Panc1 (cell line): ENCODE data around the gene MOK. TPM values are rescaled to one million over a fixed set of nuclear protein-coding genes. Genes with fewer than 3 reads are reported as not detected.

Source experiments
- ATAC-seq: fragments of 200-7000 bp; cut with Tn5 transposase; 2 replicates; pipeline ENCODE4 v1.9.1; 2020; ENCODE audit warnings: mild to moderate bottlenecking, moderate library complexity
- BruUV-seq: library from RNA; stranded (reverse); fragments of 400-500 nt; replicated peaks from 2 replicates; lab custom pipeline; 2021; lab: Mats Ljungman, UMichigan
- CTCF ChIA-PET: fragments of 300-600 bp; sonication (Branson Sonifier 250); formaldehyde crosslinking; loops from one replicate; lab custom pipeline; 2022; ENCODE audit warnings: antibody characterized with exemption; lab: Charles Lee
- POLR2A ChIA-PET: fragments of 300-600 bp; sonication (Branson Sonifier 250); formaldehyde crosslinking; loops from one replicate; lab custom pipeline; 2022; ENCODE audit warnings: antibody characterized with exemption; lab: Charles Lee
- DNase-seq: peaks from one replicate; pipeline ENCODE4 v3.0.0-alpha.2; 2010; ENCODE audit warnings: low read depth, low spot score
- H3K27ac ChIP-seq: 2 replicates; pipeline ENCODE4 v1.5.1; 2011; ENCODE audit warnings: mild to moderate bottlenecking, low read length, inconsistent platforms
- H3K27me3 ChIP-seq: fragments of 200-500 bp; sonication (Bioruptor generic); 2 replicates; pipeline ENCODE4 v1.6.0; 2014; ENCODE audit warnings: low read length, inconsistent platforms; ENCODE audit not compliant: control insufficient read depth, insufficient read depth
- H3K36me3 ChIP-seq: fragments of 200-500 bp; sonication (Bioruptor generic); 2 replicates; pipeline ENCODE4 v1.5.1; 2014; ENCODE audit warnings: inconsistent platforms, mild to moderate bottlenecking, low read length, moderate library complexity; ENCODE audit not compliant: control insufficient read depth, insufficient read depth
- H3K4me1 ChIP-seq: 2 replicates; pipeline ENCODE4 v1.5.1; 2011; ENCODE audit warnings: inconsistent platforms, mild to moderate bottlenecking, low read length, moderate library complexity; ENCODE audit not compliant: control insufficient read depth, insufficient read depth
- H3K4me3 ChIP-seq, 2 experiments: 2 replicates each; pipeline ENCODE4 v1.5.1; 2011 to 2012; ENCODE audit warnings: low read depth in 2 of 2, low read length in 2 of 2, mild to moderate bottlenecking in 2 of 2, inconsistent platforms in 1 of 2, moderate library complexity in 1 of 2
- H3K9me3 ChIP-seq: fragments of 200-500 bp; sonication (Bioruptor generic); 2 replicates; pipeline ENCODE4 v1.5.1; 2014; ENCODE audit warnings: low read depth, mild to moderate bottlenecking, inconsistent platforms, low read length, moderate library complexity; ENCODE audit not compliant: control insufficient read depth, insufficient read depth
- CTCF ChIP-seq: fragments of 450-650 bp; IDR thresholded peaks from 2 replicates; pipeline ENCODE4 v1.5.1; 2017; ENCODE audit warnings: mild to moderate bottlenecking
- POLR2AphosphoS5 ChIP-seq: IDR thresholded peaks from 2 replicates; pipeline ENCODE4 v1.6.1; 2012; ENCODE audit warnings: mild to moderate bottlenecking, low read depth, low read length, moderate library complexity
- SIN3A ChIP-seq: IDR thresholded peaks from 2 replicates; pipeline ENCODE4 v1.6.1; 2012; ENCODE audit warnings: low read depth, mild to moderate bottlenecking, low read length, moderate library complexity, borderline replicate concordance; ENCODE audit not compliant: insufficient read depth
- TCF7L2 ChIP-seq: IDR thresholded peaks from 2 replicates; pipeline ENCODE4 v1.6.1; 2011; ENCODE audit warnings: mild to moderate bottlenecking, low read depth, low read length, inconsistent platforms
- in situ Hi-C: cut with HindIII; loops from 2 replicates; pipeline ENCODE4 v1.10.0; 2016; ENCODE audit warnings: low sequenced_read_pairs, low pct_unique_long_range_greater_than_20kb
- intact Hi-C: fragments of 100-400 bp; cut with micrococcal nuclease; formaldehyde crosslinking; loops from one replicate; pipeline ENCODE4 v1.10.0; 2022; ENCODE audit not compliant: unreplicated experiment
- total RNA-seq: library from RNA; stranded (reverse); gene quantifications from one replicate; pipeline ENCODE4 v1.2.1, GENCODE V29; 2021; ENCODE audit not compliant: unreplicated experiment
- TF ChIP-seq, protein P1 (sequence below), 2 experiments: IDR thresholded peaks; 2 replicates each; pipeline ENCODE4 v1.6.1; 2011 to 2012; ENCODE audit warnings: low read depth in 2 of 2, control low read depth in 1 of 2, low read length in 1 of 2, mild to moderate bottlenecking in 1 of 2, moderate library complexity in 1 of 2; ENCODE audit not compliant: insufficient read depth in 1 of 2

MOK gene
- total RNA-seq, 1 experiment from 2014 or later: 9.8 TPM

DNA sequence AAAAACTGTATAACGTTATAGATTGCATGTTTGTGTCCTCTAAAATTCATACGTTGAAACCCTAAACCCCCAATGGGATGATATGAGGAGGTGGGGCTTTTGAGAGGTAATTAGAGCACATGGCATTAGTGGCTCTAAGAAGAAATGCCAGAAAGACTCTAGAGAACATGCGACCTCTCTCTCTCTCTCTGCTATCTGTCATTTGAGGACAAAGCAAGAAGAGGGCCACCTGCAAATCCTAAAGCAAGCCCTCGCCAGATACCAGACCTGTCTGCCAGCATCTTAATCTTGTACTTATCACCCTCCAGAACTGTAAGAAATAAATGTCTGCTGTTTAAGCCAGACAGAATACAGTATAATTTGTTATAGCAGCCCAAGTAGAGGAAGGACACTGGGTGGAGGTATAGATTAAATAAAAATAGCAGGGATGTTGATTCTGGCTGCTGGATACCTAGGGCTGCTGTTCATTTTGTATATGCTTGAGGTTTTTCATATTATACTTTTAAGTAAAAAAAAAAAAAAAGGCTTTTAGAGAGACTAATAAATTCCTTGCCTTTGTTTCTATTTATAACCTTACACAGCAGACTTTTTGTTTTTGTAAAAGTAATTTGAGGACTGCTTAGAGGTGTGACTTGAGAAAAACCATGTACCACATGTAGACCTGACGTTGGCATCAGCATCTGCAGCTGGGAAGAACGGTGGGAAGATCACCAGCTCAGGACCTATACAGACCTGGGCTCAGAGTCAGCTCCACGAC is 26.9 kb downstream of the MOK start:
- ATAC-seq (no peak), DNase-seq (no peak)
- peaks cover 19% of the 10 kb centered on the region for H3K4me1 ChIP-seq
- POLR2A ChIA-PET: no interaction called here
- no TSS peak for BruUV-seq
- no peak for TF ChIP-seq POLR2AphosphoS5
- no peak for TF ChIP-seq CTCF
- TF ChIP-seq, protein P1, sequence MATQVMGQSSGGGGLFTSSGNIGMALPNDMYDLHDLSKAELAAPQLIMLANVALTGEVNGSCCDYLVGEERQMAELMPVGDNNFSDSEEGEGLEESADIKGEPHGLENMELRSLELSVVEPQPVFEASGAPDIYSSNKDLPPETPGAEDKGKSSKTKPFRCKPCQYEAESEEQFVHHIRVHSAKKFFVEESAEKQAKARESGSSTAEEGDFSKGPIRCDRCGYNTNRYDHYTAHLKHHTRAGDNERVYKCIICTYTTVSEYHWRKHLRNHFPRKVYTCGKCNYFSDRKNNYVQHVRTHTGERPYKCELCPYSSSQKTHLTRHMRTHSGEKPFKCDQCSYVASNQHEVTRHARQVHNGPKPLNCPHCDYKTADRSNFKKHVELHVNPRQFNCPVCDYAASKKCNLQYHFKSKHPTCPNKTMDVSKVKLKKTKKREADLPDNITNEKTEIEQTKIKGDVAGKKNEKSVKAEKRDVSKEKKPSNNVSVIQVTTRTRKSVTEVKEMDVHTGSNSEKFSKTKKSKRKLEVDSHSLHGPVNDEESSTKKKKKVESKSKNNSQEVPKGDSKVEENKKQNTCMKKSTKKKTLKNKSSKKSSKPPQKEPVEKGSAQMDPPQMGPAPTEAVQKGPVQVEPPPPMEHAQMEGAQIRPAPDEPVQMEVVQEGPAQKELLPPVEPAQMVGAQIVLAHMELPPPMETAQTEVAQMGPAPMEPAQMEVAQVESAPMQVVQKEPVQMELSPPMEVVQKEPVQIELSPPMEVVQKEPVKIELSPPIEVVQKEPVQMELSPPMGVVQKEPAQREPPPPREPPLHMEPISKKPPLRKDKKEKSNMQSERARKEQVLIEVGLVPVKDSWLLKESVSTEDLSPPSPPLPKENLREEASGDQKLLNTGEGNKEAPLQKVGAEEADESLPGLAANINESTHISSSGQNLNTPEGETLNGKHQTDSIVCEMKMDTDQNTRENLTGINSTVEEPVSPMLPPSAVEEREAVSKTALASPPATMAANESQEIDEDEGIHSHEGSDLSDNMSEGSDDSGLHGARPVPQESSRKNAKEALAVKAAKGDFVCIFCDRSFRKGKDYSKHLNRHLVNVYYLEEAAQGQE (IDR thresholded peaks at IDR 0.05; ENCODE audit: insufficient read depth in 1 of 2, low read depth in 2 of 2, low read length in 1 of 2): no peak
- TF ChIP-seq SIN3A: no peak
- no peak for TF ChIP-seq TCF7L2
- CTCF ChIA-PET: no interaction called here
- no peaks in the 10 kb centered on the region for H3K27me3 ChIP-seq
- H3K4me3 ChIP-seq: no peak overlapping the region
- no peaks in the 10 kb centered on the region for H3K9me3 ChIP-seq
- no peaks in the 10 kb centered on the region for H3K36me3 ChIP-seq
- in situ Hi-C loops: no loop called here
- intact Hi-C loops: no loop called here
- H3K27ac ChIP-seq: peak overlapping the region; percentile 81

DNA sequence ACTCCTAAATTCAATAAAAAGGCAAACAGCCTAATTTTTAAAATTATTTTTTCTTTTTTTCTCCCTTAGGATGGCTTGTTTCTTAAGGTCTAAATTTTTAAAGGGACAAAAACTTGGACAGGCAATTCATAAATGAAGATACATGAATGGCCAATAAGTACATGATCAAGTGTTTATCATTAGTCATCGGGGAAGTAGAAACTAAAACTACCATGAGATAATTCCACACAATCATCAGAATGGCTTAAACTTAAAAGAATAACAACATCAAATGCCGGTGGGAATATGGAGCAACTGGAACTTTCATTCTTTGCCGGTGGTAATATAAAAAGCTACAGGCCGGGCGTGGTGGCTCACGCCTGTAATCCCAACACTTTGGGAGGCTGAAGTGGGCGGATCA is 29.1 kb downstream of the MOK start:
- ChIA-PET POLR2A (no interaction called here), CTCF (no interaction called here)
- no peaks in the 10 kb centered on the region for H3K36me3 ChIP-seq
- ATAC-seq (no peak), DNase-seq (no peak)
- peaks cover 19% of the 10 kb centered on the region for H3K4me1 ChIP-seq
- H3K27ac ChIP-seq: no peak overlapping the region
- no TSS peak for BruUV-seq
- in situ Hi-C loops (no loop called here), intact Hi-C loops (no loop called here)
- H3K4me3 ChIP-seq: no peak overlapping the region
- no peaks in the 10 kb centered on the region for H3K27me3 ChIP-seq
- no peak for TF ChIP-seq POLR2AphosphoS5
- TF ChIP-seq, protein P1 (IDR thresholded peaks at IDR 0.05; ENCODE audit: insufficient read depth in 1 of 2, low read depth in 2 of 2, low read length in 1 of 2): no peak
- TF ChIP-seq CTCF: no peak
- TF ChIP-seq TCF7L2: no peak
- TF ChIP-seq SIN3A: no peak
- H3K9me3 ChIP-seq: no peaks in the 10 kb centered on the region
